GM18907 (cell line): ENCODE measurements around the gene DZIP1L.

Experiments
- ATAC-seq: cut with Tn5 transposase; IDR thresholded peaks from one replicate; pipeline ENCODE4 v1.9.1; 2021; ENCODE audit warnings: mild to moderate bottlenecking, moderate library complexity; ENCODE audit not compliant: unreplicated experiment

The DZIP1L gene

DNA sequence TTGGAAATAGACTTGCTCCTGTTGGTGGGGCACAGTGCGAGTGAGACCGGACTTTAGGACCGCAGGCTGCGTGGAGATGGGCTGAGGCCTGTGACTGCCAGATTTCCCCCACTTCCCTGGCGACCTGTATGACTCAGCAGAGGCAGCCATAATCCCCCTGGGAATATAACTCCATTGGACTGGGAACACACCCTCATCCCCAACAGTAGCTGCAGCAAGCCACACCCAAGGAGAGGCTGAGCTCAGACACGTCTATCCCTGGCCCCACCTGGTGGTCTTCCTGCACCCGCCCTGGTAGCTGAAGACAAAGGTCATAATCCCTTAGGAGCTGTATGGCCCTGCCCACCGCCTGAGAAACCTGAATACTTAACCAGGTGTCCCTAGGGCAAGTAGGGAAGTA lies 42.6 kb downstream of the DZIP1L start:
- no peak for ATAC-seq

- ATAC-seq, result no peak
These were observed 45.4 kb downstream of the DZIP1L start for GRCh38 chr3:138070006-138070405.

GRCh38 chr3:138068579-138069174 lies 46.7 kb downstream of the DZIP1L start:
- ATAC-seq, result peak; percentile 73

GRCh38 chr3:138068046-138068445 lies 47.4 kb downstream of the DZIP1L start:
- ATAC-seq, result no peak

DNA sequence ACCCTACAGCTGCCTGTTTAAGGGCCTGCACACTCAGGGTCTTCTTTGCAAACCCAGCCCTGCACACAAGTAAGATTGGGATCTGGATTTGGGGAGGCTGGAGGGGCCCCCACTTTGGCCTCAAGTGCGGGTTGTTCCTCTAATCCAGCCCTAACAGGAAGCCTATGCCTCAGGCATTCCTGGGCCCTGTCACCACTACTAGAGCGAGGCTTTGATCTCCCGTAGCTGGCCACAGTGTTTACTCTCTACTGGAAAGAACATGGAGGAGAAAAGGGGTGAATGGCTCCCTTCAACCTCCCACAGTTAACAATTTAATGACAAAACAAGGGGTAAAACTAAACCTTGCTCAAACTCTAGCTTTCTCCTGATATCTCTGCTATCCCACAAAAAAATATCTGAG lies 48.4 kb downstream of the DZIP1L start:
- no peak for ATAC-seq

- peak; percentile 94 for ATAC-seq
These were observed 49.0 kb downstream of the DZIP1L start for GRCh38 chr3:138066383-138066782.

- no peak for ATAC-seq
These were observed 49.5 kb downstream of the DZIP1L start for GRCh38 chr3:138065949-138066348.

GRCh38 chr3:138063416-138063815 lies 52.0 kb downstream of the DZIP1L start:
- ATAC-seq, result no peak

GRCh38 chr3:138062626-138063025 lies 52.8 kb downstream of the DZIP1L start:
- ATAC-seq, result no peak

DNA sequence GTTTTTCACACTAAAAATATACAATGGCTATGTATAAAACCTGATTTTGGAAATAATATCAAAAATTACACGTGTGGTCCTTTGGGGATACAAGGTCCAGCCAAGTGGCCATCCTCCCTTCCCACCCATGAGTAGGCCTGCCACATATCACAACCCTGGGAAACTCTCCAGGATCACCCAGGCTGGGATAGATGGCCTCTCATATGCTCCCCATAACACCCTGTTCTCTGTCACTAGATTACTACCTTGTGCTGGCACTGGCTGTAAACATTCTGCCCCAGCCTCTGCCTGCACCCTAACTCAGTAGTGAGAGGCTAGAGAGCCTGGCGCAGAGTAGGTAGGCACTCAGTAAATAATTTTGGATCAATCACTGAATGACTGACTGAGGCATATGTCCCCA lies 53.4 kb downstream of the DZIP1L start:
- no peak for ATAC-seq

DNA sequence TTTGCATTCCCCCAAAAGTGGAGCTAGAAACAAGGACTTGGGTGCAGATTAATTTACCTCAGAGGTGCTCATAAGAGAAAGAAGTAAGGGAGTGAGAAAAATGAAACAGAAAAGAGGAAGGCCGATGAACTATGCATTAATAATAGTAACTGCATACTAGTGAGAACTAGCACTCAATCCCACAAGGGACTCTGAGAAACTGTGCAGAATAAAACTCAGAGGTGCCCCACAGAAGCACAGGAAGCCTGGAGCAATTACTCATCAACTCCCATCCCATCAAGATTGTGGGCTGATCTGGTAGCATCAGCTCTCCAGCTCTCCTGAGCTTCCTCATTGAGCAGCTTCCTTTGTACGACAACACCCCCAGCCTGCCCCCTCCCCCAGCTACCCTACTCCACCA lies 54.6 kb downstream of the DZIP1L start:
- peak; percentile 57 for ATAC-seq

DNA sequence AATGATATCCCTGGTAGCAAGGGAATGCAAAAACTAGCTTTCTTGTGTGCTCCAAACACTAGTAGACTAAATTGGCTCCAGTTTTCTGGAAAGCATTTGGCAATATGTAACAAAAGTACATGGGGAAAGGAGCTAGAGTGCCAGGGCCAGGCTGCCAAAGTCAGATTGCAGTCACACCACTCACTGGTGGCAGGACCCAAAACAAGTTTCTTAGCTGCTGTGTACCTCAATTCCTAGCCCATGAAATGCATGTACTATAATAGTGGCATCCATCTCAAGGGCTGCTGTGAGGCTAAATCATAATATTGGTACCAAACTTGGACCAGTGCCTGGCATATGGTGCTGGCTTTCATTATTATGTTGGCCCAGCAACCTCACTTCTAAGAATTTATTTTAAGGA lies 56.1 kb downstream of the DZIP1L start:
- no peak for ATAC-seq

GRCh38 chr3:138057384-138057783 lies 58.0 kb downstream of the DZIP1L start:
- ATAC-seq, result no peak

DNA sequence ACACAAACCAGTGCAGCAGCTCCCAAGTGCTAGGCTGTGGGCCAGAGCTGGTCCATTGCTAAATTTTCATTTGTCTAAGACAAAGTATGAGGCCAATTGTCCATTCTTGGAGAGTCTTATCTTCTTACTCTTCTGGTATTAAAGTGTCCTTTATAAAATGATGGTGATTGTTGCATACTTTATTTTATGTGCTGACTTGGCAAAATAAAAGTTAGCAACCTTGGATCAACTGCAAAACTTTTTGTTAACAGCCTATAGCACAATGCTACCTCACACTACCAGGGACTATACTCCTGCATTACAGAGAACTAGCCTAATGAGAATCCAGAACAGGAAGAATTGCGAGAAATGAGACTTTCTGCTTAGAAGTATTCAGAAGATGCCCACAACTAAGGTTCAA lies 61.4 kb downstream of the DZIP1L start:
- ATAC-seq, result no peak

DNA sequence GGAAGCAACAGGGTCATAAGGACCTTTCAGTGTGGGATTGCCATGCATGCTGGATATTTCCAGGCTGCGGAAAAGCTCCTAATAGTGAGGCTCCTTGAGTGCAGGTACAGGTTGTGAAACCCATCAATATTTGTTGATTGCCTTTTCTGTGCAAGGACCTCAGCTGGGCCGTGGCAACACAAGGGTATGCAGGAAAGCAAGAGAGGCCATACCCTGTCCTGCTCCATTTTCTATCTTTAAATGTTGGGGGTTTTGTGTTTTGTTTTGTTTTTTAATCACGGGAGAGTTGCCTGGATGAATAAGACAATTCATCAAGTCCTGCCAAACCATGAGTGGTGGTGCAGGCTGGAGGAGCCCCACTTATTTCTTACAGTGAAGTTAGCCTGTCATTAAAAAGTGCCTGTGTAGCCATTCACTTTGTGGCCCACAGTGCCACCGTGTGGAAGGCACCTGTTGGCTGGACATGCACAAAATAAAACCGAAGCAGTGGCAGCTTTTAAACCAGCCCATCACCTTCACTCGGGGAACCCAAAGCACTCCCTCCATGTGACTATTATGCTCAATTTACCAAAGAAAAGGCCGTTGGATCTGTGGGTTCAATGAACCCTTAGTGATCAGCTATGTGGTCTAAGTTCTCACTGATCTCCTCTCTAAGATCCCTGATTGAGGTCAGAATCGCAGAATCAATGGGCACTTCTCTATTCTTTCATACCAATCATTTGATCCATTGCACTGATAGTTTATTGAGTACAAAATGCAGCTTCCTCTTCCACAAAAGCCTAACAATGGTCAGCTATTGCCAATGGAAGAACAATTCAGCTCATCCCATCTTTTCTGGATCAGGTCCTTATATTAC lies 63.2 kb downstream of the DZIP1L start:
- peak; percentile 82 for ATAC-seq

- no peak for ATAC-seq
These were observed 66.1 kb downstream of the DZIP1L start for GRCh38 chr3:138049157-138049919.

DNA sequence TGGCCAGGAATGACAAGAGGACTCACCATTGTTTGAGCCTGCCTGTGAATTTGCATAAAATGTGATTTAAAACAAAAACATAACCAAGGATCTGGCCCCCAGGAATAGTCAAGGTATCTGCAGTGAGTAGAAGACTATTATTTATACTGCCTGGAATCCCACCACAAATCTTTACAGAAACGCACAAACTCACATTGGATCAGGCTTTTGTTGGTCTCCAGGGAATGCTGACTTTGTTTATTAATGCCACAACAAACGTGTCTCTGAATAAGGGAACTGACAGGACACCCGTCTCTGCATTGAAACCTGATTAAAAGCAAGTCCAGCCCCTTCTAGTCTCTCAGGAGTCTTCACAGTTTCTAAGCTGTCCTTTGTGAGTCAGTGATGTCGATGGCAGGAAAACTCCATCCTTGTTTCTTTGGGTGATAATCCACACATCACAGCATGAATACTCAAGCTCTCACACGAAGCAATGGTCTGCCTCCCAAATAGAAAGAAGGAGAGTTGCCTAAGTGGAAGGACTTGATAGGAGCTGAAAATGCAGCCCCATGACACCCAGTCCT lies 67.7 kb downstream of the DZIP1L start:
- ATAC-seq, result no peak

GRCh38 chr3:138046955-138047354 lies 68.5 kb downstream of the DZIP1L start:
- ATAC-seq, result peak; percentile 70

DNA sequence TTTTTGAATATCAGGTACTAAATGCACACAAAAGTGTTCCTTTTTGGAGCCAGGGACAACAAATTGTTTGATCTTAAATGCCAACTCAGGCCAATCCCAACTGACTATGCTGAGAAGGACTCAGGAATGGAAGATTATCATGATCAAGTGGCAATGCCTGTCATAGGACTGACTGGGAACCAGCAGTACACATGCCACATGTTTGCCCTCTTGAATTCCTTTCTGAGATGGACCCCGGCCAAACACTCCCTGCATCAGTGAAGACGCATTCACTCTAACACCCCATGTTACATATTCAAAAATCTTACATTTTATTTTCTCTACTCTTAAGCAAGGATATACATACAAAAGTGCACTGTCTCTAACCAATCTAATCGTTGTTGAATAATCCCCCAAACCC lies 69.3 kb downstream of the DZIP1L start:
- no peak for ATAC-seq

- ATAC-seq, result no peak
These were observed 72.0 kb downstream of the DZIP1L start for GRCh38 chr3:138043266-138044029.

- no peak for ATAC-seq
These were observed 73.4 kb downstream of the DZIP1L start for GRCh38 chr3:138042043-138042442.
